Fibroblast of lung (primary cell): ENCODE data around the gene MADCAM1. TPM values are rescaled to one million over a fixed set of nuclear protein-coding genes. Genes with fewer than 3 reads are reported as not detected.

Experiments used
- DNase-seq, 2 donors: peaks; one replicate each; pipeline versions ENCODE4 v3.0.0 to v3.0.0-alpha.2; 2010; ENCODE audit warnings: low read depth in 2 of 2
- H2AFZ ChIP-seq: 2 replicates; pipeline ENCODE4 v1.5.1; 2012; ENCODE audit warnings: low read length, control low read depth, inconsistent platforms
- H3K27ac ChIP-seq: 2 replicates; pipeline ENCODE4 v1.5.1; 2011; ENCODE audit warnings: low read length, control low read depth; ENCODE audit not compliant: insufficient read depth
- H3K27me3 ChIP-seq: 2 replicates; pipeline ENCODE4 v1.5.1; 2011; ENCODE audit warnings: mild to moderate bottlenecking, low read length; ENCODE audit not compliant: control insufficient read depth, insufficient read depth
- H3K36me3 ChIP-seq: 2 replicates; pipeline ENCODE4 v1.5.1; 2011; ENCODE audit warnings: low read length; ENCODE audit not compliant: control insufficient read depth, insufficient read depth
- H3K4me1 ChIP-seq: 2 replicates; pipeline ENCODE4 v1.5.1; 2011; ENCODE audit warnings: low read length; ENCODE audit not compliant: control insufficient read depth, insufficient read depth; ENCODE audit errors: extremely low read depth
- H3K4me2 ChIP-seq: 2 replicates; pipeline ENCODE4 v1.5.1; 2011; ENCODE audit warnings: low read length, control low read depth; ENCODE audit not compliant: insufficient read depth; ENCODE audit errors: extremely low read depth
- H3K4me3 ChIP-seq, 4 experiments: fragments of 200-600 bp in 1 of 4; sonication (generic) in 1 of 4; replicated peaks in 1 of 4; 2 replicates each; pipeline ENCODE4 v1.5.1; 2011 to 2016; ENCODE audit warnings: low read length in 4 of 4, low read depth in 3 of 4, mild to moderate bottlenecking in 3 of 4, control low read depth in 2 of 4, inconsistent platforms in 1 of 4, mixed read lengths in 1 of 4; ENCODE audit not compliant: insufficient read depth in 1 of 4; ENCODE audit errors: control extremely low read depth in 1 of 4
- H3K79me2 ChIP-seq: 2 replicates; pipeline ENCODE4 v1.5.1; 2012; ENCODE audit warnings: mild to moderate bottlenecking, low read length, inconsistent platforms; ENCODE audit not compliant: control insufficient read depth, insufficient read depth
- H3K9ac ChIP-seq: 2 replicates; pipeline ENCODE4 v1.5.1; 2011; ENCODE audit warnings: mild to moderate bottlenecking, low read length, control low read depth; ENCODE audit not compliant: insufficient read depth
- H3K9me3 ChIP-seq: 2 replicates; pipeline ENCODE4 v1.5.1; 2012; ENCODE audit warnings: low read depth, low read length; ENCODE audit not compliant: control insufficient read depth, insufficient read depth
- H4K20me1 ChIP-seq: 2 replicates; pipeline ENCODE4 v1.5.1; 2011; ENCODE audit warnings: low read length; ENCODE audit not compliant: control insufficient read depth, insufficient read depth; ENCODE audit errors: extremely low read depth
- CTCF ChIP-seq, 2 donors: IDR thresholded peaks in 1 of 2; conservative IDR thresholded peaks in 1 of 2; 1 replicate in 1 of 2; 2 replicates in 1 of 2; pipeline ENCODE4 v1.5.1; 2011 to 2012; ENCODE audit warnings: low read length in 2 of 2, control low read depth in 1 of 2, inconsistent platforms in 1 of 2, low read depth in 1 of 2, mild to moderate bottlenecking in 1 of 2
- EZH2 ChIP-seq: IDR thresholded peaks from 2 replicates; pipeline ENCODE4 v1.5.1; 2012; ENCODE audit warnings: low read length, control low read depth, mild to moderate bottlenecking; ENCODE audit errors: missing control alignments
- polyA plus RNA-seq, 2 donors: library from polyadenylated mRNA; depleted of rRNA in 1 of 2; stranded (reverse) in 1 of 2; unstranded in 1 of 2; fragments of >200 nt; gene quantifications; 2 replicates each; pipeline ENCODE4 v1.2.1, GENCODE V29; 2011 to 2012; ENCODE audit warnings: missing spikeins in 1 of 2
- total RNA-seq: library from RNA; depleted of rRNA; stranded (reverse); fragments of >200 nt; gene quantifications from 2 replicates; pipeline ENCODE4 v1.2.1, GENCODE V29; 2014

Gene MADCAM1
- total and polyA plus RNA-seq, 2 donors (not counting 1 experiment from before 2014, with no cell fraction given), result 0.17 TPM; not detected in 1

DNA sequence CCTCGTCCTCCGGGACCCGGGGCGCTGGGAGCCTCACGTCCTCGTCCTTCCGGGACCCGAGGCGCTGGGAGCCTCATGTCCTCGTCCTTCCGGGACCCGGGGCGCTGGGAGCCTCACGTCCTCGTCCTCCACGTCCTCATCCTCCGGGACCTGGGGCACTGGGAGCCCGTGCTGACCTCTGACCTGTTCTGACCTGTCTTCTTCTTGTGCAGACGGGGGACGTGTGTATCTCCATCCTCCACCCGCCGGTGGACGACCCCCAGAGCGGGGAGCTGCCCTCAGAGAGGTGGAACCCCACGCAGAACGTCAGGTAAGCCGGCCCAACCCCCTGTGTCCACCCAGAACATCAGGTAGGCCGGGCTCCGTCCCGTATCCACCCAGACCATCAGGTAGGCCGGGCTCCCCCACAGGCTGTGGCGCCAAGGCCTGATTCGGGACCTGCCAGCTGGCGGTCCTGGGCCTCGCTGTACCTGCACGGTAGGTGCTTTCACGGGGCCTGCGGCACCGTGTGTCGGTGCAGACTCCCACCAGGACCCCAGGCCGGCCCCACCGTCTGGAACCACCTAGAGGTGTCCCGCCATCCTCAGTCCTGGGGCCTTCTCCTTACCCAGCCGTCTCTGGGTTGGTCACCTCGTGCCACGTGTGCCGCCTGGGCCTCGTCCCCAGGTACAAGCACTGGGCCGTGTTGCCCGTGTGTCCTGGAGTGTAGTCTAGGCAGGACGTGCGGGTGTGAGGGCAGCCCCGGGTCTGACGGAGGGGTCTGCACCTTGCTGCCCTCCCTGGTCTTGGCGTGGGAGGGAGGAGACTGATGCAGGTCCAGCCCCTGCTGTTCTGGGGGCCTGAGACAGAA is 40.0 kb downstream of the MADCAM1 start:
- Histone ChIP-seq H4K20me1 (no peaks in the 10 kb centered on the region), H3K4me3 (no peak overlapping the region), H3K9ac (no peak overlapping the region), H3K27me3 (no peaks in the 10 kb centered on the region), H2AFZ (no peak overlapping the region), H3K27ac (no peak overlapping the region), H3K9me3 (no peaks in the 10 kb centered on the region), H3K4me2 (no peak overlapping the region), H3K4me1 (peaks cover 2% of the 10 kb centered on the region), H3K36me3 (peaks cover 20% of the 10 kb centered on the region), H3K79me2 (peaks cover 43% of the 10 kb centered on the region)
- no peak for TF ChIP-seq EZH2
- TF ChIP-seq CTCF (conservative IDR thresholded peaks at IDR 0.05 in 1 of 2, IDR thresholded peaks at IDR 0.05 in 1 of 2; ENCODE audit: low read depth in 1 of 2, low read length in 2 of 2), result no peak
- DNase-seq, result no peak

DNA sequence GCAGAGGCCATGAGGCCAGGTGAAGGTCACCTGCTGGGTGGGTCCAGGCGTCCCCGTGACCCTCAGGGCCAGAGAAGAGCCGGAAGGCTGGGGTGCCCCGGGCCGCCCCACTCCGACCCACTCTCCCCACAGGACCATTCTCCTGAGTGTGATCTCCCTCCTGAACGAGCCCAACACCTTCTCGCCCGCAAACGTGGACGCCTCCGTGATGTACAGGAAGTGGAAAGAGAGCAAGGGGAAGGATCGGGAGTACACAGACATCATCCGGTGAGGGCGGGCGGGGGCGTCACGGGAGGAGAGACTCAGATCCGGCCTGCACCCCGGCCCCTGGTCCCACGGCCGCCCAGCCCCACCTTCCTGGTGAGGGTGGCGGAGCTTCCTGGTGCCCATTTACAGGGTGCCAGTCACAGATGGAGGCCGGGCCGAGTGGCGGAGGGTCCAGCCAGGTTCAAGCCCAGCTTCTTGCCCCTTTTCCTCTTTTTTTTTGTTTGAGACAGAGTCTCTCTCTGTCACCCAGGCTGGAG is 40.7 kb downstream of the MADCAM1 start:
- no peak for DNase-seq
- H3K27me3 ChIP-seq, result no peaks in the 10 kb centered on the region

More for the DNA sequence above, 40.7 kb downstream of the MADCAM1 start:
- Histone ChIP-seq H3K36me3 (peaks cover 23% of the 10 kb centered on the region), H3K4me1 (peaks cover 2% of the 10 kb centered on the region), H3K9me3 (no peaks in the 10 kb centered on the region), H3K9ac (no peak overlapping the region), H3K79me2 (peaks cover 41% of the 10 kb centered on the region), H3K4me2 (no peak overlapping the region), H3K27ac (no peak overlapping the region), H3K4me3 (no peak overlapping the region), H2AFZ (no peak overlapping the region), H4K20me1 (no peaks in the 10 kb centered on the region)
- TF ChIP-seq EZH2 (no peak), CTCF (conservative IDR thresholded peaks at IDR 0.05 in 1 of 2, IDR thresholded peaks at IDR 0.05 in 1 of 2; ENCODE audit: low read depth in 1 of 2, low read length in 2 of 2) (no peak)
